Measurements from ENCODE around the gene PTOV1.

The PTOV1 gene

GRCh38 chr19:49878744-49879070, 27.7 kb downstream of the PTOV1 start:
- peaks cover 47% of the 10 kb centered on the region for H3K36me3 Mint-ChIP-seq (ENCODE audit: low read depth)
- no peak overlapping the region for H3K27ac Mint-ChIP-seq
- no peaks in the 10 kb centered on the region for H3K9me3 Mint-ChIP-seq
- peaks cover 4% of the 10 kb centered on the region for H3K4me1 Mint-ChIP-seq
- no peak for TF ChIP-seq CTCF (IDR thresholded peaks at IDR 0.05; ENCODE audit: unreplicated experiment in 3 of 3)
- H3K4me3 Mint-ChIP-seq = no peak overlapping the region
- H3K27me3 Mint-ChIP-seq (ENCODE audit: low read depth) = no peaks in the 10 kb centered on the region

DNA sequence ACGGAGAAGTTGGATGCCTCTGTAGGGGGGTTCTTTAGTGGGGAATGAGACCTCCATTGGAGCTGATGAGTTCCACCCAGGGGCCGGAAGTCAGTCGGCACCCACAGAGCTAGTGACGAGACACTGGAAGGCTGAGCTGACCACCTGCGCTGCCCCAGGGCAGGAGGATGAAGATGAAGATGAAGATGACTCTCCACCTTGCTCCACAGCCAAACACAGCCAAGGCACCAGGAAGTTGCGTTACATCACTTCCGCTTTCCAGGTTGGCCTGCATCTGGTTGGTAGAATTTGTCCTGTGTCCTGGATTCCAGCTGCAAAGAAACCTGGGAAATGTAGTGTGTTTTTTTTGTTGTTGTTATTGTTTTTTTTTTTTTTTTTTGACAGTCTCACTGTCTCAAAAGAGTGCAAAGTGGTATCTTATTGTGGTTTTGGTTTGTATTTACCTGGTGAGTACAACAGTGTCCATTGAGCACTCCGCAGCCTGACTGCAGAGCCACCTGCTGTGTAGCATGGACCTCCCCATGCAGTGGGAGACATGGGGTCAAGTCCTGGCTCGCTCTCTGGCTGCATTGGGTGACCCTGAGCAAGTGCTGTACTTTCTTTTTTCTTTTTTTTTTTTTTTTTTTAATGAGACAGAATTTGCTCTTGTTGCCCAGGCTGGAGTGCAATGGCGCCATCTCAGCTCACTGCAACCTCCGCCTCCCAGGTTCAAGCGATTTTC, 28.4 kb downstream of the PTOV1 start:
- H3K9me3 Mint-ChIP-seq = no peaks in the 10 kb centered on the region
- no peak for TF ChIP-seq CTCF (IDR thresholded peaks at IDR 0.05; ENCODE audit: unreplicated experiment in 3 of 3)
- no peaks in the 10 kb centered on the region for H3K27me3 Mint-ChIP-seq (ENCODE audit: low read depth)
- peaks cover 4% of the 10 kb centered on the region for H3K4me1 Mint-ChIP-seq
- H3K36me3 Mint-ChIP-seq (ENCODE audit: low read depth) = peaks cover 51% of the 10 kb centered on the region
- H3K4me3 Mint-ChIP-seq = peak overlapping the region in 1 of 3 experiments; percentile 7
- no peak overlapping the region for H3K27ac Mint-ChIP-seq

DNA sequence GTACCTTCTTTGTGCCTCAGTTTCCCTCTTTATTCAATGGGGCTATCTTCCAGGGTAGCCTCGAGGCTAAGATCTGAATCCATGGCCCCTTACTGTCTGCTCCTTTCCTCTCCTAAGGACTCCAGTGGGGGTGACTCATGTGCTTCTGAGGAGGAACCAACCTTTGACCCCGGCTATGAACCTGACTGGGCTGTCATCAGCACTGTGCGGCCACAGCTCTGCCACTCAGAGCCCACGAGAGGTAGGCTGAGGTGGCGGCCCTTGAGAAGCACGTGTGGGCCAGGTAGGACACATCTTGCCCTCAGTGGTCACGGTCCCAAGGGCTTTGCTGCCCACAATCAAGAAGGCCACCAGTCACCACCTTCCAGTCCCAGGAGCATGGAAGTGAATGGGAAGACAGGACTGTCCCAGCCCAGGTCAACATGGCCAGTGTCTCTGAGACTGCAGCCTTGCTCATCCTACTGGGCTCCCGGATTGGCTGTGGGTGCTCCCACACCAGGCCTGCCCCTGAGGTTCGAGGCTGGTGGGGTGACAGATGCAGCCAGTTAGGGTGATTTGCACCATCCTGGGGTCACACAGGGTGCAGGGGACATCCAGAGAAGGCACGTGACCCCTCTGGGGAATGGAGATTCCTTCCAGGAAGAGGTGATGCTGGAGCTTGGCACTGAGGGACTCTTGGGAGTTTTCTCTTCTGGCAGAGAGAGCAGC, 29.4 kb downstream of the PTOV1 start:
- H3K9me3 Mint-ChIP-seq = no peaks in the 10 kb centered on the region
- peak overlapping the region; percentile 37 to 55 (median 55) for H3K4me3 Mint-ChIP-seq
- no peaks in the 10 kb centered on the region for H3K27me3 Mint-ChIP-seq (ENCODE audit: low read depth)
- H3K27ac Mint-ChIP-seq = no peak overlapping the region
- H3K4me1 Mint-ChIP-seq = peaks cover 4% of the 10 kb centered on the region
- no peak for TF ChIP-seq CTCF (IDR thresholded peaks at IDR 0.05; ENCODE audit: unreplicated experiment in 3 of 3)
- peaks cover 60% of the 10 kb centered on the region for H3K36me3 Mint-ChIP-seq (ENCODE audit: low read depth)

- H3K36me3 Mint-ChIP-seq (ENCODE audit: low read depth) = peaks cover 64% of the 10 kb centered on the region
- no peaks in the 10 kb centered on the region for H3K9me3 Mint-ChIP-seq
- H3K4me3 Mint-ChIP-seq = peak overlapping the region in 1 of 3 experiments; percentile 42
- H3K27me3 Mint-ChIP-seq (ENCODE audit: low read depth) = no peaks in the 10 kb centered on the region
- H3K4me1 Mint-ChIP-seq = peaks cover 4% of the 10 kb centered on the region
- no peak for TF ChIP-seq CTCF (IDR thresholded peaks at IDR 0.05; ENCODE audit: unreplicated experiment in 3 of 3)
- no peak overlapping the region for H3K27ac Mint-ChIP-seq
Measured at GRCh38 chr19:49881186-49881585, 30.2 kb downstream of the PTOV1 start.

DNA sequence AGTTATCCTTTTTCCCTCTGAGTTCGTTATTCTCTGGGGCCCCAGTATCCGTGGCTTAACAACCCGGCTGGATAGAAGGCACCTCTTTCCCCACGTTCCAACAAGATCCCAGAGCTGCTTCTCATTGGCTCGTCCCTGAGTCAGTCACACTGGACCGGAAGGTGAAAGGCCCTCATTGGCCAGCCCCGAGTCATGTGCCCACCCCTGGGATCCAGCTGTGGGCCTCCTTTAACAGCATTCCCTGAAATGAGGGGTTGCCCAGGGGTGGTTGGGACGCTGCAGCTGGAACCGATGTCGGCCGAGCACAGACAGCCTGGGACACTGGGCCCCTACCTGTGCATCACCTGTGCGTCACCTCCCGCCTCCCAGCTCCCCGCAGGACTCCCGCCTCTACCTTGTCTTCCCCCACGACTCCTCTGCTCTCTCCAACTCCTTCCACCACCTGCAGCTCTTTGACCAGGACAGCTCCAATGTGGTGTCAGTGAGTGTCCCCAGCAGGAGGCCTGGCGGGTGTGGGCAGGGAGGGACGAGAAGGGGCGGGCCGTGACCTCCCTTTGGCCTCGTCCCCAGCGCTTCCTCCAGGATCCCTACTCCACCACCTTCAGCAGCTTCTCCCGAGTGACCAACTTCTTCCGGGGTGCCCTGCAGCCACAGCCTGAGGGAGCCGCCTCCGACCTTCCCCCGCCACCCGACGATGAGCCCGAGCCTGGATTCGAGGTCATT, 30.9 kb downstream of the PTOV1 start:
- Mint-ChIP-seq H3K27ac (no peak overlapping the region), H3K4me3 (peak overlapping the region in 1 of 3 experiments; percentile 42), H3K9me3 (no peaks in the 10 kb centered on the region), H3K4me1 (peaks cover 4% of the 10 kb centered on the region), H3K36me3 (ENCODE audit: low read depth) (peaks cover 68% of the 10 kb centered on the region), H3K27me3 (ENCODE audit: low read depth) (no peaks in the 10 kb centered on the region)
- no peak for TF ChIP-seq CTCF (IDR thresholded peaks at IDR 0.05; ENCODE audit: unreplicated experiment in 3 of 3)

Data from nephron (organoid).